ENCODE data around the gene SPAG16. TPM values are rescaled to one million over a fixed set of nuclear protein-coding genes. Genes with fewer than 3 reads are reported as not detected.
"Not testable (repeated sequence)": the region's sequence is repeated elsewhere in the genome, so short reads cannot be mapped to it uniquely, and the experiment has no call there.

SPAG16 gene
- total RNA-seq, 4 donors from 2014 or later, result 1.1 to 8.8 (median 6.3) TPM

DNA sequence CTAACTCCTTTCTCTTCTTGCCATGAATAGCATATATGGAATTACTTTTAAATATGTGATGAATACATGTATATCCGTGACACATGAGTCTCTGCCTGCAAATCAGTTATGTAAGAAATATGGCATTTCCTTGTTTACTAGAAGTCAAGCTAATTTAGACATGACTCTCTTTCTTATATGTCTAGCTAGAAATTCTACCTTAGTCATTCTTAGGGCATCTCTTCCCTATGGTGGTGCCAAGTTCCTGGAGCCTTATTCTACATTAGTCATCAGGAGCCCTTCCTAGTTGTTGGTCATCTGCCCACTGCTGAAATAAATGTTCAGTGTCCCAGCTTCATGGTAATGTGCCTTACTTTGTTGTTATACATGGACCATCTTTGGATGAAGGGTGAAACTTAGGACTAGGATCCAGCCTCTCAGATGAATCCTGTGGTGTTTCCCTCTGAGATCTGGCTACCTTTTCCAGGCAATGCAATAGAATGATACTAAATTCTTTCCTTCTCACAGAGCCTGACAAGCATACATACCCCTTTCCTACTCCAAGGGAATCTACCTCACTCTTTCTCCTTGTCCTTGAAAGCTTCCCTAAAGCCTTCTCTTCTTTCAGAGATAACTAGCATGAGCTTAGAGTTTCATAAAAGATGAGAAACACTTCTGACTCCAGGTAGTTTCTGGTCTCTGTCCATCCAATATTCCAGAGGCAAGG, 711.3 kb downstream of the SPAG16 start:
- Histone ChIP-seq H3K4me3 (no peak overlapping the region), H3K27ac (no peak overlapping the region), H3K4me1 (no peaks in the 10 kb centered on the region), H3K27me3 (no peaks in the 10 kb centered on the region), H3K9me3 (no peaks in the 10 kb centered on the region), H3K36me3 (no peaks in the 10 kb centered on the region)
- no peak for DNase-seq
- intact Hi-C loops (cut with DNase I; ENCODE audit: low total_unique reads) (no loop called here), in situ Hi-C loops (cut with MboI; ENCODE audit: low sequenced_read_pairs in 4 of 4) (no loop called here)
- peak in 1 of 2 donors; percentile 66 for ATAC-seq
- TF ChIP-seq, protein P1, sequence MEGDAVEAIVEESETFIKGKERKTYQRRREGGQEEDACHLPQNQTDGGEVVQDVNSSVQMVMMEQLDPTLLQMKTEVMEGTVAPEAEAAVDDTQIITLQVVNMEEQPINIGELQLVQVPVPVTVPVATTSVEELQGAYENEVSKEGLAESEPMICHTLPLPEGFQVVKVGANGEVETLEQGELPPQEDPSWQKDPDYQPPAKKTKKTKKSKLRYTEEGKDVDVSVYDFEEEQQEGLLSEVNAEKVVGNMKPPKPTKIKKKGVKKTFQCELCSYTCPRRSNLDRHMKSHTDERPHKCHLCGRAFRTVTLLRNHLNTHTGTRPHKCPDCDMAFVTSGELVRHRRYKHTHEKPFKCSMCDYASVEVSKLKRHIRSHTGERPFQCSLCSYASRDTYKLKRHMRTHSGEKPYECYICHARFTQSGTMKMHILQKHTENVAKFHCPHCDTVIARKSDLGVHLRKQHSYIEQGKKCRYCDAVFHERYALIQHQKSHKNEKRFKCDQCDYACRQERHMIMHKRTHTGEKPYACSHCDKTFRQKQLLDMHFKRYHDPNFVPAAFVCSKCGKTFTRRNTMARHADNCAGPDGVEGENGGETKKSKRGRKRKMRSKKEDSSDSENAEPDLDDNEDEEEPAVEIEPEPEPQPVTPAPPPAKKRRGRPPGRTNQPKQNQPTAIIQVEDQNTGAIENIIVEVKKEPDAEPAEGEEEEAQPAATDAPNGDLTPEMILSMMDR (IDR thresholded peaks at IDR 0.05 in 4 of 5, conservative IDR thresholded peaks at IDR 0.05 in 1 of 5), result no peak
- TF ChIP-seq POLR2A (IDR thresholded peaks at IDR 0.05), result no peak

DNA sequence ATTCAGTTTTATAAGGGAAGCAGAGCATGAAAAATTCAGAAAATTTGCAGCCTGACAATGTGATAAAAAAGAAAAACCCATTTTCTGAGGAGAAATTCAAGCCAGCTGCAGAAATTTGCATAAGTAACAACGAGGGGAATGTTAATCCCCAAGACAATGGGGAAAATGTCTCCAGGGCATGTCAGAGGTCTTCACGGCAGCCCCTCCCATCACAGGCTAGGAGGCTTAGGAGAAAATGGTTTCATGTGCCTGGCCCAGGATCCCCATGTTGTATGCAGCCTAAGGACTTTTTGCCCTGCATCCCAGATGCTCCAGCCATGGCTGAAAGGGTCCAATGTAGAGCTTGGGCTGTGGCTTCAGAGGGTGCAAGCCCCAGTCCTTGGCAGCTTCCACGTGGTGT, 714.7 kb downstream of the SPAG16 start:
- H3K36me3 ChIP-seq; intact Hi-C loops (cut with DNase I; ENCODE audit: low total_unique reads); H3K9me3 ChIP-seq; DNase-seq; ATAC-seq; H3K4me1 ChIP-seq; in situ Hi-C loops (cut with MboI; ENCODE audit: low sequenced_read_pairs in 4 of 4); H3K27me3 ChIP-seq; H3K4me3 ChIP-seq; H3K27ac ChIP-seq: not testable (repeated sequence)

DNA sequence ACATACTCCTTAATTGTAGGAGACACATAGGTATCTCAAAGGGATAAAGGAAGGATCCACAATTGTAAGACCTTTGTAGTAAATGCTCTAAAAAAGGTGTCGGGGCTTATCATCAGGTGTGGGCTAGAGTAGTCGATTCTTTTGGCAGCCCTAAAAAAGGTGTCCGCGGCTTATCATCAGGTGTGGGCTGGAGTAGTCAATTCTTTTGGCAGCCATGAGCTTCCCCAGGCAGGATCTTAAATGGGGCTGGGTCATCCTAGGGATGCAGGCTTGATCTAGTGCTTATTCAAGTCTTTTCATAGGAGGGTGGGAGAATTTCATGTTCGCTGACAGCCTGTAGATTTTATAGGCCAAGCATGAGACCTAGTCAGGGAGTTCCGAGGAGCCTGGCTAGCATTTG, 720.2 kb downstream of the SPAG16 start:
- in situ Hi-C loops (cut with MboI; ENCODE audit: low sequenced_read_pairs in 4 of 4), result no loop called here
- H3K4me1 ChIP-seq, result no peaks in the 10 kb centered on the region
- H3K4me3 ChIP-seq, result no peak overlapping the region
- intact Hi-C loops (cut with DNase I; ENCODE audit: low total_unique reads), result no loop called here
- no peaks in the 10 kb centered on the region for H3K36me3 ChIP-seq
- DNase-seq, result no peak
- no peak for ATAC-seq
- no peak overlapping the region for H3K27ac ChIP-seq
- no peak for TF ChIP-seq POLR2A (IDR thresholded peaks at IDR 0.05)
- no peaks in the 10 kb centered on the region for H3K9me3 ChIP-seq
- H3K27me3 ChIP-seq, result no peaks in the 10 kb centered on the region

DNA sequence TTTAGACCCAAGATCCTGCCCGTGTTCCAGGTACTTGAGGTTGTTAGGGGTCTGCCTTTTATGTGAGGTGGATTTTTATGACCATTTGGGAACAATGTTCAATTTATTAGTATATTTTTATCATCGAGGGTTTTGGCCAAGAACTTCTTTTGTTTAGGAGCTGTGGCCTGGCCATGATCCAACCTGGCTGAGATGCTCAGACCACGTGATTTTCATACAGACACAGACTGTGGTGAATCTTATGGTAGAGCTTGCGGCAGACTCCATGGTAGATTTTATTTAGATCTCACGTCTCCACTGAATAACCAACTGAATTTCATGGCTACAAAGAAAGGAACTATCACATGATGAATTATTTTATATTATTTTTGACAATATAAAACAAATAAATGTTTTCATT, 721.1 kb downstream of the SPAG16 start:
- Histone ChIP-seq H3K4me3 (no peak overlapping the region), H3K27me3 (no peaks in the 10 kb centered on the region), H3K36me3 (no peaks in the 10 kb centered on the region), H3K9me3 (no peaks in the 10 kb centered on the region), H3K27ac (no peak overlapping the region), H3K4me1 (no peaks in the 10 kb centered on the region)
- DNase-seq (no peak), ATAC-seq (no peak)
- in situ Hi-C loops (cut with MboI; ENCODE audit: low sequenced_read_pairs in 4 of 4), result no loop called here
- intact Hi-C loops (cut with DNase I; ENCODE audit: low total_unique reads), result no loop called here
- no peak for TF ChIP-seq POLR2A (IDR thresholded peaks at IDR 0.05)
- TF ChIP-seq, protein P1 (IDR thresholded peaks at IDR 0.05 in 4 of 5, conservative IDR thresholded peaks at IDR 0.05 in 1 of 5), result no peak

DNA sequence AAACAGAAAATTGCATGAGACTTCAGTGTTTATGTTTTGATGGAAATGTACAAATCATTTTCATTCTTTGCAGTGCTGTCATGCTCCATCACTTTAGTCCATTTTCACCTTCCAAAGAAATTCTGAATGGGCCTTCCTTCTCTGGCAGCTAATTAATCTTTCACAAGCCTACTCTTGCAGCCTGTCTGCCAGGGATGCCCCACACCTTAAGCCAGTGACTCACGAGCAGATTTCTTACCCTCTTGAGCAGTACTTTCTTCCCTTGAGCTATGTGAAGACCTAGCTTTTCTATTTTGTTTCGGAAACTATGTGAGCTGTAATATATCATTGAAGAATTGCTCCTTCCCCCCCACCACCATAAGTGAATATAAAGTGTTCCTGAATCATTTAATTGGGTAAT, 722.3 kb downstream of the SPAG16 start:
- Histone ChIP-seq H3K36me3 (no peaks in the 10 kb centered on the region), H3K4me3 (no peak overlapping the region), H3K27ac (no peak overlapping the region), H3K9me3 (no peaks in the 10 kb centered on the region), H3K27me3 (no peaks in the 10 kb centered on the region), H3K4me1 (no peaks in the 10 kb centered on the region)
- no peak for ATAC-seq
- in situ Hi-C loops (cut with MboI; ENCODE audit: low sequenced_read_pairs in 4 of 4), result no loop called here
- intact Hi-C loops (cut with DNase I; ENCODE audit: low total_unique reads), result no loop called here
- DNase-seq, result no peak
- TF ChIP-seq, protein P1 (IDR thresholded peaks at IDR 0.05 in 4 of 5, conservative IDR thresholded peaks at IDR 0.05 in 1 of 5), result no peak
- no peak for TF ChIP-seq POLR2A (IDR thresholded peaks at IDR 0.05)

DNA sequence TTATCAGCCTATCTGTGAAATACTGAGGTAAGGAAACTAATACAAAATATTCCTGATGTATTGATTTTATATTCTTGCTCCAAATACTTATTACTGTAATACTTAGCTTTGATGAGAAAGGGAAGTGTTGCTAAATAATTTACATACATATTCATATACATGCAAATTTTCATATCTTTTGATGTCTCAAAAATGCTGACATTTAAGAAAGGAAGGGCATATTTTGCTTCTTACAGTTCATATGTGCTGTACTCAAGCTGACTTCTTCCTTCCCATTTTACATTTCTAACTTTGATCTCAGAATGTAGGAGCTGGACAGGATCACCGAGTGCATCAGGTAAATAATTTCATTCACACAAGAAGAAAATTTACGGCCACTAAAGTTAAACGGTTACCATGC, 727.4 kb downstream of the SPAG16 start:
- no peak for ATAC-seq
- DNase-seq, result no peak
- intact Hi-C loops (cut with DNase I; ENCODE audit: low total_unique reads) (no loop called here), in situ Hi-C loops (cut with MboI; ENCODE audit: low sequenced_read_pairs in 4 of 4) (no loop called here)
- Histone ChIP-seq H3K4me1 (no peaks in the 10 kb centered on the region), H3K9me3 (no peaks in the 10 kb centered on the region), H3K4me3 (no peak overlapping the region), H3K27me3 (no peaks in the 10 kb centered on the region), H3K36me3 (no peaks in the 10 kb centered on the region), H3K27ac (no peak overlapping the region)
- TF ChIP-seq POLR2A (IDR thresholded peaks at IDR 0.05), result no peak
- TF ChIP-seq, protein P1 (IDR thresholded peaks at IDR 0.05 in 4 of 5, conservative IDR thresholded peaks at IDR 0.05 in 1 of 5), result no peak
